Measurements from ENCODE around the gene KRT222.

KRT222 gene

DNA sequence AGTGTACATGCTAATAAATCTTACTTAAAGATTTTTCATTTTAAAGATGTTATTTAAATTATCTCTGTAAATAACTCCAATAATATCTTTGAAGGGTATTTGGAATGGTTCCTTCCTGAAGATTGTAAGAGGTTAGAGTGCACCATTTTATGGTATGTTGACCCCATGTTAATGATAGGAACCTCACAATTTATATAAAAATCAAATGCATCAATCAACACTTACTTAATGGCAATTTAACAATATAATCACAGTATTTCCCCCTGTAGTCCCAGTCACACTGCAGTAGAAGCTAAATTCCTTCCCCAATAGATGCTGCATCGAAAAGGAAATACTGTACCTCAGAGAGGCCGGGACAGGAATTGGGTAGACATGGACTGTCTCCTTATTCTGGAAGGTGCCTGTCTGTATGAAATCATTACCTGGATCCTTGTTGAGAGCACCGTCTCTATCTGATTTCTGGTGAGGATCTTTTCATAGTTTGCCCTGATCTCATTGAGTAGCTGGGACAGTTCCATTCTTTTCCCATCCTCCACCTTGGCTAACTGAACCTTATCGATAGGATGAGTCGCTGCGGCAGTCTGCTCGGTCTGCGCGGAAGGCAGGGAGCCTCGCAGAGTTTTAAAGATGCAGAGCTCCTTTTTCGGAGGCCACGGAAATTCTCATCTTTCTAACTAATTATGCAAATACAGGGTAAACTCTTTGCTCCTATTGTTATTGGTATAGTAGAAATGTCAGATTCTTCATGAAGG lies at the start of gene KRT222:
TSS of gene KRT222 (minus strand) at position 596 of the 752 bp plus-strand sequence. CDS start at position 518, 78 bp downstream.
- DNase-seq = no peak

DNA sequence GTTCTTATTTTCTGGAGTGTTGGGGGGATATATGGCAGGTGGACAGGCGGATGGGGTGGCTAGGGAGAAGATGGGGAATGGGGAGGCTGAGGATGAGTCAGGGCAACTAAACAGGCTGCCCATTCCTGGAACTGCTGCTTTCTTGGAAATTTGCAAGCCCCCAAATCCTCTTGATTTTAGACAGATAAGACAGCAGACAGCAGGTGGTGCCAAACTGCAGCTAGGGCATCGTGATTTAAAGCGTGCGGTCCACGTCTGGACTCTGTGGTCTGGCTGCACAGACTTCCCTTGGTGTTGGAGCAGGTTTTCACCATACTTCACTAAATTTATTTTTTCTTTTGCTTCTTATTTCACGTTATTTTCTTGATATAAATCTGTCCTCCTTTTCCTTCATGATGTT lies 49.5 kb upstream of the KRT222 start:
- DNase-seq = no peak

DNA sequence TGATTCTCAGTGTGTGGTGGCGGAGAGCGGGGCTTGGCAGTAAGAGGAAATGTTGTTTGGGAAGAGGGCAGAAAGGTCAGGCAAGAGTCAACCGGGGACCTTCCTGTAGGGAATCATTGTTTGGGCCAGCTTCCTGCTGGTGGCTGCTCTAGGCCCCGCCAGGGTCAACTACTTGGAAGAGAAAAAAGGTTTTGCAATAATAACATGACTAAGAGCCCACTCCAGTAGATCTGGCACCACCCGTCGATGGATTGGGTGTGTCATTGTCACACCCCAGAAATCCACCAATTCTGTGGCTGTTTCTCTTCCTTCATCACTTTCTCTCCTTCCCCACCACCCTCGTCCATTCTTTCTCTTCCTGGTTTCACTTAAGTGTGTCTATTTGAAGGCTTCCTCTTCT lies 42.8 kb upstream of the KRT222 start:
- no peak for DNase-seq

DNA sequence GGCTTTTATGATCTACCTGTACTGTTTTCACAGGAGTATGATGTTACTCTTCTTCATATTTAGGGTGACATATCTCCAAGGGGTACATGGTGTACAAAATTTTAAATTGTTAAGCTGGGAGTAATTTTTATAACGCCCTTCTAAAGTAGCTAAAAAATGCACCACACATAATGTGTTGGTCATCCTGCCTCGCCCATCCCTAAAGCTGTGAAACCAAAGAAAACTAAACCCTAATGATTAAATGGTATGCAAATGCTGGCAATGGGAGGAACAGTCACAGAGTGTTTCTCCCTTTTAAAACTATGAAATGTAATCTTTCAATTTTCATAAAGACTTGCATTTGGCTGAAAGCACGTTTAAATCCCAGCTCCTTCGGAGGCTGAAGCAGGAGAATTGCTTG lies 40.6 kb upstream of the KRT222 start:
- no peak for DNase-seq

DNA sequence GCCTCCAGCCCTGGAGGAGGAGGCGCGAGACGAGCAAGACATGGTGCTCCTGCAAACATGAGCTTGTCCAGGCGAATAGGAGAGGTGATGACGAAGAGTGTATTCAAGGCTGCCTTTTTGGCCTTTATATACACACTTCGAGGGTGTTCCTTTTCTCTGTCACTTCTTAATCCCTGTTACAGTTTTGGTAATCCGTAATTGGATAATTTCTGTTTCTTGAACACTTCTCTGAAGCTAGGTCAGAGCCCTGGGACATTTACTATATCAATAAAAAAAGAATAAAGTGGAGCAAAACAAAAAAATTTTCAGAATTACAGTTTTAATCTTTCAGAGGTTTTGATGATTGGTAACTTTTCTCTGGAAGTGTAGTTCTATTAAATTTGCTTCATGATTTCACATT lies 38.7 kb upstream of the KRT222 start, which contains the start of gene KRT24:
TSS of gene KRT24 (minus strand) at position 101 of the 400 bp plus-strand sequence. CDS start at position 42, 59 bp downstream.
- DNase-seq = no peak

GRCh38 chr17:40702271-40702670 lies 37.3 kb upstream of the KRT222 start:
- DNase-seq = no peak

- no peak for DNase-seq
Observed at GRCh38 chr17:40699853-40700252, 34.9 kb upstream of the KRT222 start.

GRCh38 chr17:40699371-40699770 lies 34.4 kb upstream of the KRT222 start:
- DNase-seq = no peak

- DNase-seq = peak; percentile 5
Observed at GRCh38 chr17:40697297-40697696, 32.3 kb upstream of the KRT222 start.

DNA sequence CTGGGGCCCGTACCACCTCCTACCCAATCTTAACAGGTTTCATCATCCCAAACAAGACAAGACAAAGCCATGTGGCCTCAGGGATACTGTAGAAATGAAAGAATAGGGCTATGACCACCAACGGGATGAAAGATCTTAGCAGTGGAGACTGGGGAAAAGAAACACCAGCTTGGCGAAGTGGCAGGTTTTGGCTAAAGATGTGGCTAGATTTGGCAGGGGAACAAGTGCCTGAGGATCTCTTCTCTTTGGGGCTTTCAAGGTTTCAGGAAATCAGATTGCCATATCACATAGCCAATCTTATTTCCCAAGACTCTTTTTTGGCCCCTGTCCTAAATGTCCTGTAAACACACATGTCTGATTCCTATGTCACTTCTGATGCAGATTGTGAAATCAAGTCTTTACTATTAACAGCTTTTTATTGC lies 31.7 kb upstream of the KRT222 start:
- no peak for DNase-seq

DNA sequence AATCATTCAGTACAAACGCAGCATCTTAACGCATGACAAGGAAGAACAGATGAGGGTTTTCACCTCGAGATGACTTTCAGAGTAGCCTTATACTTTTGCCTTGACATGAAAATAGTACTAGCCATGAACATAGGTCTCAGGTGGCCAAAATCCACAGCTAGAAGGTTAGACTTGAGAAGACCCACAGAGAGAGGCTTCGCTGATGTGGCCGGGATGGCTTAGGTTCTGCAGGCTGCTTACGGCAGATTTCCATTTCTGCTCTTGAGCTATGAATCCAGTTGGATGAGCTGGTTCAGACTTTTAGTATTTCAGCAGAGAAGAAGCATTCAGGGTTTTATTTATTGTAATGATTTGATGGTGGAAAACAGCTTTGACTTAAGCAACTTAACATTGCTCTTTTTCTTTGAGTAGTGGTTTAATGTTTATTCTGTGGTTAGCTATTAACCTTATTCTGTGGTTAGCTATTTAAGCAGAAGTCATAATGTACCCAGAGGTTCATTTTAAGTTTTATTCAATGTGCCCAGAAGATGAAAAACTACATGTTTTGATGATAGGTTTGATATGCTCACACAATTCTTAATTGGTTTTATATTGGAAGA lies 31.0 kb upstream of the KRT222 start:
- DNase-seq = no peak

- no peak for DNase-seq
Observed at GRCh38 chr17:40694584-40694983, 29.6 kb upstream of the KRT222 start.

GRCh38 chr17:40687106-40687505 lies 22.1 kb upstream of the KRT222 start:
- peak; percentile 42 for DNase-seq

GRCh38 chr17:40686192-40686591 lies 21.2 kb upstream of the KRT222 start:
- DNase-seq = peak; percentile 5

- no peak for DNase-seq
Observed at GRCh38 chr17:40680998-40681397, 16.0 kb upstream of the KRT222 start.

DNA sequence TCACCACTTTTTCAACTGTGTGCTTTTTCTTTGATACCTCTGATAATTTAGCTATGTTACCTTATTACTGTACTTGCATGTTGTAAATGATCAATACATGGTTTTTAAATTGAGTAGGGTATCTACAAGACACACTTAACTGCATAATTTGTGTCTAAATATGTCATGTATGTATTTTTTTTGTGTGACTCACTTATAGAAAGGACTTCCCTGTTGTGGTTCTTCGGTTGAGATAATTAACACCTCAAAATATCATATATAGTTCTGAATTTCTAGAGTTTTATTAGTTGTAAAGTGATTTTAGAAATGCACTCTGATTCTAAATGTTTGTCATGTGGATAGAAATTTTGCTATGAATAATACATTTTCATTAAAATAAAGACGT lies 14.5 kb upstream of the KRT222 start:
- no peak for DNase-seq

DNA sequence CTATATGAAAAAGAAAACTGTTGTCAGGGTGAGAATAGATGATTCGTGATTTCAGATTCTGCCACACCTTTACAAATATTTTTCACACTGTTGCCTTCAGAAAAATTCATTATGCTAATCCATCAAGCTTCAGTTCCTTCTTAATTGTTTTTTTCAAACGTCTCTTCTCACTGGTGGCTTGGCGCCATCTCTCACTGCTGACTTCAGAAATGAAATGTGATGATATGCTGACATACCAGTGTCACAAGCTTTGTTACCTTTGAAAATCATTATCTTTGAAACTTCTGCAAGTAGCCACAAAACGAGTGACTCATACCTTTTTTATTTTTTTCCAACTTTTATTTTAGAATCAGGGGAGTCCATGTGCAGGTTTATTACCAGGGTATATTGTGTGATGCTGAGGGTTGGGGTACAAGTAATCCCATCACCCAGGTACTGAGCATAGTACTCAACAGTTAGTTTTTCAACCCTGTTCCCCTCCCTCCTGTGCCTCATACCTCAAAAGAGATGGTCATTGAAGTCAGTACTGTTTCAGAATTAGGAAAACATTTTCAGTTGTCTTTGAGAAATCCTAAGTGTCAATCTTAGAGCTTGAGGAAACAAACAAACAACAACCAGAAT lies 14.0 kb upstream of the KRT222 start:
- DNase-seq = no peak

DNA sequence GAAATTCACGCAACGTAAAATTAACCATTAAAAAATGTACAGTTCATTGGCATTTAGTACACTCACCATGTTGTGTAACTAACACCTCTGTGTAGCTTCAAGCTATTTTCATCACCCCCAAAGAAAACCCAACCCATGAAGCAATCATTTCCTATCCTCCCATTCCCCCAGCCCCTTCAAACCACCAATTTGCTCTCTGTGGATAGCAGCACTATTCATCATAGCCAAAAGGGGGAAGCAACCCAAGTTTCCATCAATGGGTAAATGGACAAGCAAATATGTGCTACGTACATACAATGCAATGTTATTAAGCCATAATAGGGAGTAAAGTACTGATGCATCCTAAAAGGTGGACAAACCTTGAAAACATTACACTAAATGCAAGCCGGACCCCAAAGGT lies 10.9 kb upstream of the KRT222 start:
- no peak for DNase-seq

DNA sequence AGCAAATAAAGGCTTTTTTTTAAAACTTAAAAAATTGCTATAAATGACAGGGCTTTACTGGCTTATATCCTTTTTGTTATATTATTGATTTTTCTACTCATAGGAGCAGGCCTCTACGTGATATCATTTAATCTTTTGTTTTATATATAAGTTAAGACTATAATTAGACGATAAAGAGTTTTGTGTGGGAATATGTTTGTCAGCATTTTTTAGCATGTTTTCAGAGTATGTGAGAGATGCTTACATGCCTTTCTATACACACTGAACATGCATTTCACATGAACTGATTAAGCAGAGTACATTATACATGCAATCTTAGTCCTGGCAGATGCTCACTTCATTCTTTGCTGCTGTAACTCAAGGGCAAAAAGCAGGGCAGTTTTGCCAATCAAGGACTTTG lies 7.7 kb upstream of the KRT222 start:
- no peak for DNase-seq

DNA sequence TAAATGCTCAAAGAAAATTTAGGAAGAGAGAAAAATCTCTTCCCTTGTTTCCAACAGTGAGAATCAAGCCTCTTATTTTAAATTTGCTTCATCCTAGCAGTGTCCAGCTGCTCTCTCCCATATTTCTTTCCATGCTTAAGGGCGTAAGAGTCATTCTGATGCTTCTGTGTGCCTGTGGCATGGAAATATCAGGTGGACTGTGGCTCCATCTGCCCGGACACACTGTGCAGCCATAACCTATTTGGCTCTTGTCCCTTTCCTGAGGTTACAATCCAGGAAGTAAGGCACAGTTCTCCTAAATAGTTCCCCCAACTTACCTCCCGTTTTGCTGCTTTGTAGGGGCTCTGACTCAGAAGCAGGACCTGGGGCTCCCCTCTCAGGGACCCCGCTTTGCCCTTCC lies 6.3 kb upstream of the KRT222 start:
- no peak for DNase-seq

DNA sequence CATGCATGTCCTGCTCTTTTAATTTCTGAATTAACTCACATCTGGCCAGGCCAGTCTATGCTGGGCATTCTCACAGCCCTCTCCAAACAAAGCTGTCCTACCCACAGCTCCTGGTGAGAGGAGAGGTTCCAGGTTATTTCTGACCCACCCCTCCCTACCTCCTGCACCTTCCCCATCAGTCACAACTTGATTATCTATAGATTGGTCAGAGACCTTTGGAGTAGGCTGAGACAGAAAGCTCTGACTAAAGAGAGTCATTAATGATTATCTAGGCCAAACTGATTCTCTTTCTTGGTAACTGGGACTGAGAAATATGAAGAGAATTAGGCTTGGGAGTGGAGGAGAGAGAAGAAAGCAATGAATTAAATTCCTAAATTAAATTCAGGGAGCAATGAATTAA lies 1.4 kb upstream of the KRT222 start:
- no peak for DNase-seq

DNA sequence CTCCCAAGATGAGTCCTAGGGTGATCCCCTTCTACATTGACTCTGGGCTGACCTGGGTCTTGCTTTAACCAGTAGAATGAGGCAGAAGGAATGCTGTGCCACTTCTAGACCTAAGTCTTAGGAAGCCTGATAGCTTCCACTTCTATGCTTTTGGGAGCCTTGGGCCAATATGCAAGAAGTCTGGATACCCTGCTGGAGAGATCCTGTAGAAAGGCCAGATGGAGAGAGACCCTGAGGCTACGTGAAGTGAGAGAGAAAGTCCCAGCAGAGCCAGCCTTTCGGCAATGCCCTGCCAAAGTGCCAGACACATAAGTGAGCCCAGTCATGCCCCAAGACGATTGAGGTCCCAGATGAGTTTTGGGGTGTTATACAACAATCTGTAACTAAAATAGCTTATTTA lies 1.7 kb downstream of the KRT222 start:
- DNase-seq = no peak

DNA sequence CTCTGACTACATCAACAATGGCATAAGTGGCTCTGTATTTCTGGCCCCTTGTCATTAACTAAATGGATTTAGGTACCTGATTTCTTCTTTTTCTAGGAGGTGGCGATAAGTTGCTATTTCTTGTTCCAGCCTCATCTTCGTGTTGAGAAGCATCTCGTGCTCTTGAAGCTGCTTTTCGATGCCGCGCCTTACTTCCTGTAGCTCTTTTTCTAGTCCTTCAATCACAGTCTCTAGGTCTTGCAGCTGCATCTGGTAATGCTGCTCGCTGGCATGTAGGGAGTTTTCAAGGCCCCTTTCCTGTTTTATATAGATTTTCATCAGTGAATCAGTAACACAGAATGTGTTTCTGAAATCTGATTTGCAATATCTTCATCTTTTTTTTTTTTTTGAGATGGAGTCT lies 5.1 kb downstream of the KRT222 start:
- DNase-seq = no peak

DNA sequence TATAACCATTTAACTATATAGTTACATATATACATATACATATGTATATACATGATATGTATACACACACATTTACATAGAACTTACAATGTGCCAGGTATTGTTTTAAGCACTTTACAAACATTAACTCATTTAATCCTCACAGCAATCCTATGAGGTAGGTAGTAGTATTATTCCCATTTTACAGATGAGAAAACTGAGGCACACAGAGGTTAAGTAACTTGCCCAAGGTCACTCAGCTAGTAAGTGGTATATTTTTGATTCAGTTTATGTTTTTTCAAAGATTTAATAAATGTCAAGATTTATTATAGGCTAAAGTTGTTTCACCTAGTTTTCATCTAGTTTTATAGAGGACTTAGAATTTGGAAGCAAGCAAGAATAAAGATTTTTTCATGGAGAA lies 6.6 kb downstream of the KRT222 start:
- DNase-seq = no peak

Measured in COR-L47 (cell line).